HG03354 (cell line): ENCODE results near the gene TWNK.
A peak's percentile ranks its signal among the peaks of the same experiment; 100 is the strongest.

Experiments
- ATAC-seq: cut with Tn5 transposase; IDR thresholded peaks from one replicate; pipeline ENCODE4 v1.9.1; 2021; ENCODE audit warnings: mild to moderate bottlenecking; ENCODE audit not compliant: unreplicated experiment, poor library complexity, severe bottlenecking

TWNK gene

GRCh38 chr10:101007915-101008822 is 20.8 kb downstream of the TWNK start:
- no peak for ATAC-seq

DNA sequence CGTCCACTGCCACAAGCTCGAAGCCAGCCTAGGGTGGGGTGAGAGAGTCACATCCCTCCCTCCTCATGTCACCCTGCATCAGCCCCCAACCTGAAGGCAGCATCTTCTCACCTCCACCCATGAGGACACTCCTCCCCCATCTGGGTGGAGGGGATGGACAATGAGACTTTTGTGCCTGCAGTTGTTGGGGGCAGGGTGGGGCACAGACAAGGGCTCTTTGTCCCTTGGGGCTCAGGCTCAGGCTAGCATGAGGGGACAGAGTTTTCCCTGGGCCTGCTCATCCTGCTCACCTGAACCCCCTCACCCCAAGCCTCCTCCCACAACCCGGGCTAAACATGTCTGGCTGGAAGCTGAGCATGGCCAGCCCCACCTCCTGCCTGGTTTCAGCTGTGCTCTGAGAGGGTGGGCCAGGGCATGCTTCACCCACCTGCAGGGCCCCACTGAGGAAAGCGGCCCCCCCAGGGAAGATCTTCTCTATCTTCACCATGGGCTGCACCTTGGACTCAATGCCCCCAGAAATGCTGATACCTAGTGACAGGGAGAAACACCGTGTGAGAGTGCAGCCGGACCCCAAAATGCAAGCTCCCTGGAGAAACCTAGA is 21.6 kb downstream of the TWNK start:
- ATAC-seq: no peak

- no peak for ATAC-seq
Measured at GRCh38 chr10:101010329-101010728, 23.0 kb downstream of the TWNK start.

- no peak for ATAC-seq
Measured at GRCh38 chr10:101011517-101012423, 24.4 kb downstream of the TWNK start.

GRCh38 chr10:101012525-101013364 is 25.4 kb downstream of the TWNK start:
- ATAC-seq: peak; percentile 83

DNA sequence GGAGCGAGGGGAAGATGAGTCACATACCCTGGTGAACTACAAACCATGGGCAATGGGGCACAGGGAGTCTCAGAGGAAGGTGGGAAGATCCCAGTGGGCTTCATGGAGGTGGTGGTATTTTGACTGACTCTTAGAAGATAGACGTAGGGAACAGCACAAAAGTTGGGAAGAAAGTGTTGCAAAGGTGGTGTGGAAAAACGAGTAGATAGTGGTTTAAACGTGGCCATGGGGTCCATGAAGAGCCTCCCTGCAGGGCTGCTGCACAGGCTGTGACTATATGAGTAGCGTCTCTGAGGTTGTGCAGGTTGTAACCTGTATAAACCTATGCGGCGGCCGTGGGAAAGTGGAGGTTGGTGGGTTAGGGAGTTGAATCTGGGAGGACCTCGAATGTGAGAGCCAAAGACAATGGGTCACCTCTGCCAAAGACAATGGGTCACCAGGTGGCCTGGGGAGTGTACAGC is 26.1 kb downstream of the TWNK start:
- ATAC-seq: no peak

- ATAC-seq: no peak
Measured at GRCh38 chr10:101014230-101014884, 27.0 kb downstream of the TWNK start.

DNA sequence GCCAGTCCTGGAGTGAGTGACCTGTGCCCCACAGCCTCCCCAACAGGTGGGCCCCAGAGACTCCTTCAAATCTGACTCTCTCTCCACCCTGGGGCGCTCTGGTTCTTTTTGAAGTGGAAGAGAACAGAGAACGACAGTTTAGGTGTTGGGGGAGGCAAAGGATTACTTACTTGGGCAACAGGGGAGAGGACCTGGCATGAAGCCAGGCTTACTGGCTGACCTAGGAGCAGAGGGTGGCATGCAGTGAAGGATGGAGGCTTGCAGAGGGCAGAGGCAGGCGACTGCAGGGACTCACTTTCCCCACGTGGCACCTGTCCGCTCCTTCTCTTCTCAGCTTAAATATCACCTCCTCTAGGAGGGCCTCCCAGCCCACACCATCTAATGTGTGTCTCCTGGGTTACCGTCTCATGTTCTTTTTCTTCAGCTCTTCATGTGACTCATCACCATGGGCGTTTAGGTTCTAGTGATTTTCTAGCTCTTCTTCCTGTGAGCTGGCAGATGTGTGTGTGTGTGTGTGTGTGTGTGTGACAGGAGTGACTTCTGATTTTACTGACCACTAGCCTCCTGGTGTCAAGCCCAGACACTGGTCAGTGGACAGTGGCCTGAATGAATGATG is 27.7 kb downstream of the TWNK start:
- ATAC-seq: no peak

GRCh38 chr10:101015582-101015973 is 28.2 kb downstream of the TWNK start:
- no peak for ATAC-seq

DNA sequence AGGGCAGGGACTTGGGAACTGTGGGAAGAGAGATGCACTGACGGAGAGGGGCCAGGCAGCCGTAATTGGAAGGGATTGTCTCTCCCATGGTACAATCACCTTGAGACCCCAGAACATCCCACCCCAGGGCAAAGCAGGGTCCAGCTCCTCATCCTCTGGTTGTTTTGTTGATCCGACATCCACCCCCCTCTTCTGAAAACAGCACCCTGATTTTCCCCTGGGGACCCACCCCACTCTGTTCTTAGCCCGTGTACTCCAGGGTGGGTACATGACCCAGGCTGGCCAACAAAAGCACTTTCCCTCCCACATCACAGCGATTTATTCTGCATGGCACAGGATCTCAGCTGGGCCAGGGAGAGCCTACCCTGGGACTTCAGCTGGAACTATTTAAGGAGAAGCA is 29.5 kb downstream of the TWNK start:
- no peak for ATAC-seq

GRCh38 chr10:101018118-101018599 is 30.8 kb downstream of the TWNK start:
- no peak for ATAC-seq

GRCh38 chr10:101018600-101019439 is 31.5 kb downstream of the TWNK start:
- no peak for ATAC-seq

DNA sequence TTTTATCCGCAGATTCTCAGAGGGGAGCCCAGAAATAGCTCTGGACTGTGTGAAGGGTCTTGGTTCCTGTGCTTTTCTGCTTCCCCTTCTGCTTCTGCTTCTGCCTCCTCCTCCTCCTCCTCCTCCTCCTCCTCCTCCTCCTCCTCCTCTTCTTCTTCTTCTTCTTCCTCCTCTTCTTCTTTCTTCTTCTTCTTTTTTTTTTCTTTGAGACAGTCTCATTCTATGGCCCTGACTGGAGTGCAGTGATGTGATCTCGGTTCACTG is 32.0 kb downstream of the TWNK start:
- ATAC-seq: no peak

DNA sequence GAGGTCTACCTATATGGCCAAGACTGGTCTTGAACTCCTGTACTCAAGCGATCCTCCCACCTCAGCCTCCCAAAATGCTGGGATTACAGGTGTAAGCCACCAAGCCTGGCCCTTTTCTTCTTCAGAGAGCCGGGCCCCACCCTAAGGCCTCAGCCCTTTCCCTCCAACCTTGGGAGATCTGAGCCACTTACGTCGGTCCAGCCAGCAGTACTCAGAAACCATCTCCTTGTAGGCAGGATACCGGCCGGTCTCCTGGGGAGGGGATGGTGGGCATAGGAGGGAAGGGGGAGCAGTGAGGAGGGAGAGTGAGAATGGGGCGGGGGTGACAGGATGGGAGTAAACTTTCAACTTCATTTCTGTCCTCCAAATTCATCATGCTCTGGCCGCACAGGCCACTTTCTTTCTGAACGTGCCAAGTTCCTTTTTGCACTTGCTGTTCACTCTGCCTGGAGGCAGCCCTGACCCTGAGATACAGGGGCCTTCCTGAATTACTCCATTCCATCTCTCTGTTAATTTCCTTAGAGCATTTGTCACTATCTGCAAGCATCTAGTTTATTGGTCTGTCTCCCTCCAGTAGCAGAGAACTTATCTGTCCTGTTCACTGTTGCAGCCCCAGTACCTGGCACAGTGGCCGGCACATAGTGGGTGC is 33.2 kb downstream of the TWNK start:
- no peak for ATAC-seq

DNA sequence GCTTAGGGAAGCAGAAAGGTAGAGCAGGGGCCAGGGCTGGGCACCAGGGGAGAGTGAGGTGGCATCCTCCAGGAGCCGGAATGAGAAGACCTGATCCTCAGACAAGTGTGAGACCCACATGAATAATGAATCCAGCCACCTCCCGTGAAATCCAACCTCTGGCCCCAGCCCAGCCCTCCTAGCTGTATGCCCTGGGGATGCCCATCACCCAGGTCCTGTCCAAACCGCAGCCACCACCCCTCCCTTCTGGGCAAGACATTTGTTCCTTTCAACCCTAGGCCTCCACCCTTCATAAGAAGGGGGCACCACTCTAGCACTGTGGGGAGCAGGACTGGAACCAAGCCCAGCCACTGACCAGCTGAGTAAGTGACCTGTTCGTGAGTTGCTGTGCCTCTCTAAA is 33.9 kb downstream of the TWNK start:
- ATAC-seq: no peak

- no peak for ATAC-seq
Measured at GRCh38 chr10:101021692-101022251, 34.4 kb downstream of the TWNK start.
